Fibroblast of skin of scalp (primary cell): ENCODE results near the gene TOP3A.

Source experiments
- DNase-seq: peaks from one replicate; pipeline ENCODE4 v3.0.0-alpha.2; 2013

TOP3A gene

DNA sequence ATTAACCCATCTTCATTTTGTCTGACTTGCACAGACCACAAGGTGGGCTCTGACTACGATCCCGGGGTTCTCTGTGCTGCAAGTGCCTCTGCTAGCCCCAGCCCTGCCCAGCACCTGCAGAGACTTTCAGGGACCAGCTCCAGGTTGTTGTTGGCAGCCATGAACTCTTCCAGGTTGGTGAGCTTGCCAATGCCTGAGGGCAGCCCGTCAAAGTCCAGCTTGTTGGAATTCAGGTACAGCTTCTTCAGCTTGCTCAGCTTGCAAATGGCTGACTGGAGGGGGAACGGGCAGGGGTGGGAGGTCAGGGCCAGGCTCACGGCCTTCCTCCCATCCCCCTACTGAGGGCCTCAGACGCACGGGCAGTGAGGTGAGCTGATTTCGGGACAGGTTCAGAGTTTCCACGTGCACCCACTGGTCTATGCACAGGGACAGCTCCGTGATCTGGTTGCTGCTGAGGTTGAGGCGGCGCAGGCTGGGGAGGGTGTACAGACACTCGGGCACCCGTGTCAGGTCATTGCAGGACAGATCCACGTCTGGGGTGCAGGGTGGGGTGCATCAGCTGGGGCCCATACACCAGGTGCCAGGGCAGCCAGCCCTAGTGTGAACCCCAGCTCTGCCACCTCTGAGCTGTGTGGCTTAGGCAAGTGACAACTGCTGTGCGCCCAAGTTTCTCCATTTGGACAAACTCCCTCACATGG is 61.5 kb downstream of the TOP3A start:
- no peak for DNase-seq

DNA sequence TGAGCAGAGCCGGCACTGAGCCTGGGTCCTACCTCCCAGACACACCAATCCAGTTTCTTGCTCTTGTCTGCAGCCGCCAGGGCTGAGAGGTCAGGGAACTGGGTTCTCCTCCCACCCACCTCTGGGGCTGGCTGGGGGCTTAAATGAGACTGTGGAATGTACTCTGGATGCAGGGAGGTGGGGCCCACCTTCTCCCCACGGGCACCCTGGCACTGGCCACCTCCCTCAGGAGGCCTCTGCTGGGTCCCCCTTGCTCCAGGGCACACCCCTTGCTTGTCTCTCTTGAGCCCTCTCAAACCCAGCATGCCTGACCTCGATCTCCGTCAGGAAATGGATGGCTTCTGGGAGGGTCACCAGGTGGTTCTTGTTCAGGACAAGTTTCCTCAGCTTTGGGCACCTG is 62.6 kb downstream of the TOP3A start:
- DNase-seq = no peak

DNA sequence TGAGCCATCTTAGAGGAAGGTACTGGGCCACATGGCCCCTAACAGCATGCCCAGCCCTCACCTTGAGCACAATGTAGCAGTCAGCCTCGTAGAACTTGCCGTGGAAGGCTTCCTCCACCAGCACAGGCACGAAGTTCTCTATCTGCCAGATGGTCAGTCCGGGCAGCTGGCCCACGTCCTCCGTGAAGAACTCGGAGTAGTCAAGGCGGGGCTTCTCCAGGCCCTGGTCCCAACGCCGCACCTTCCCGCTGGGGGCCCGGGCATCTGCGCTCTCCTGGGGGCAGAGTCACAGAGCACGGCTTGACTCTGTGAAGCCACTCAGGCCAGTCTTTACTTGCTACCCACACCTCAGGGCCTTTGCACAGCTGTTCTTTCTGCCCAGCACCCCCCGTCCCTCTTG is 63.6 kb downstream of the TOP3A start:
- no peak for DNase-seq

DNA sequence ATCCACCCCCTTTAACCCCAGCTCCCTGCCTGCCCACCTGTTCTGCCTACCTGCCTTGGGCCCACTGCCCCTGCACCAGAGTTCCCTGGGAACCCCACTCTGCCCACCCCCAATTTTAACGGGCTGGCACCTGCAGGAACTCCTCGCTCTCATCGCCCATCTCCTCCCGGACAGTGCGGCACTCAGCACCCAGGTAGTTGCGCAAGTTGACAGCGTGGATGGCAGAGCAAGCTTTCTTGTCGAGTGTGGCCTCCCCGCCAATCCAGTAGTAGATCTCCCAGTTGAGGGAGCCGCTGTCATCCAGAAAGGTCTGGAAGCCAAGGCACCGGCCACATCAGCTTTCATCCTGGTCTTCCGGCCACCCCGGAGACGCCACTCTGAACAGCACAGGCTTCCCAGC is 64.1 kb downstream of the TOP3A start:
- DNase-seq = no peak

DNA sequence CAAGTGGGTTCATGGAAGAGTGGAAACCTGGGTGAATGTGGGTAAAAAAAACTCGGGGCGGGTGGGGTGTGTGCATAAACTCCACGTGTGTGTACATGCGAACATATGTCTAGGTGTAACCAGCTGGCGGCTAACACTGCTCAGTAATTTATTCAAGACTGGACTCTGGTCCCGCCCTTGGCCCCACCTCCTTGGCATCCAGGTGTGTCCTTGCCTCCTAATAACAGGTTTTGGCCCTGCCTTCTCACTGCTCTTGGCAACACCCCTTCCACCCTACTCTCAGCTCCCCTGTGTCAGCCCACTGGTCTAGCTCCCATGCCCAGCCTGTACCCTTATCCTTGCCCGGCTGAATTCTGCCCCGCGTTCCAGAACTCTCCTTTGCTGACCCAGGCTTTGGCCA is 64.5 kb downstream of the TOP3A start:
- no peak for DNase-seq

DNA sequence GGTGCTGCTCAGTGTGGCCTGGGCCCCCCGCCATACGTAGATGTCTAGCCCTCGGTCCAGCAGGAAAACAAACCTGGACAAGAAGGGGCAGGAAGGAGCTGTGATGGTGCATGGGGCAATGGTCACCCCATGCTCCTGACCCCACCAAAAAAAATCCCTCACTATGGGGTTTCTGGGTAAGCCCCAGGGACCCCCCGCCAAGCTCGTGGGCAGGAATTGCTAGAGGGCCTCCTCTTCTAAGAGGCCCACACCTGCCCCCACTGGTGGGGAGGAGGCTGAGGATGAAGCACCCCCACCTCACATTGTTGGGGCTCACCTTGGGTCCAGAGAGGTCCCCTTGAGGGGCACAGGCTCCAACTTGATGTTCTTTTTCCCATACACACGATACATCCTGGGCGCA is 66.0 kb downstream of the TOP3A start:
- no peak for DNase-seq

DNA sequence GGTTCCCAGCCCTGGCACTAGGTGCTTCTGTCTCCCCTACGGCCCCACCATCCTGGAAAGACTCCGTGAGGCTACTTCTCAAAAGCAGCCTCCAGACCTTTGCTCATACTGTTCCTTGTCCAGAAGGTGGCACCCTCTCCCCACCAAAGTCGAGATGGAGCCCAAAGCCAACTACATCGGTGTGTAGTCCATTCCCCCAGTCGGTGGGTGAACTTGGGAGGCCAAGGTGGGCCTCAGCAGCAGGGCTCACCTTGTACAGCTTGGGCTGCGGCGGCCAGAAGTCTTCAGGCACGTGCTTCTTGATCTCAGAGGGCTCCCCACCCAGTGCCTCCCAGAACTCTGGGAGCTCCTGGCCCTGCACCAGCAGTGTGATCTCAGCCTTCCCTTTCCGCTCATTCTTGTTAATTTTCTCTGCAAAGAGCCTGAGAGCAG is 66.5 kb downstream of the TOP3A start:
- peak; percentile 71 for DNase-seq

DNA sequence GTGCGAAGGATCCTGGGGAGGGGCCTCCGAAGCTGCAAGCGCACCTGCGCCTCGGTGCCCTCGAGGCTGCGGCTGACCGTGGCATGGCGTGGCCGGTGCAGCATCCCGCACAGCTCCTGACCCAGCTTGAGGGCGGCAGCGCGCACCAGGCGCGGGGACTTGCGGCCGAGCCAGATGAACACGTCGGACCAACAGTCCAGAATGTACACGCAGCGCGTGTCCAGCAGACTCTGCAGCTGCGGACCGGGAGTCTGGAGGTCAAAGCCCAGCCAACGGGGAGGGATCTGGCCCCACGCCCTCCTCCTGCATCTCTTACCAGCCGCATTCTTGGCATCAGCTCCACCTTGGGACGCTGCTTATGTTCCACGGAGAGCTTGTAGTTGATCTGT is 67.2 kb downstream of the TOP3A start:
- DNase-seq = no peak

DNA sequence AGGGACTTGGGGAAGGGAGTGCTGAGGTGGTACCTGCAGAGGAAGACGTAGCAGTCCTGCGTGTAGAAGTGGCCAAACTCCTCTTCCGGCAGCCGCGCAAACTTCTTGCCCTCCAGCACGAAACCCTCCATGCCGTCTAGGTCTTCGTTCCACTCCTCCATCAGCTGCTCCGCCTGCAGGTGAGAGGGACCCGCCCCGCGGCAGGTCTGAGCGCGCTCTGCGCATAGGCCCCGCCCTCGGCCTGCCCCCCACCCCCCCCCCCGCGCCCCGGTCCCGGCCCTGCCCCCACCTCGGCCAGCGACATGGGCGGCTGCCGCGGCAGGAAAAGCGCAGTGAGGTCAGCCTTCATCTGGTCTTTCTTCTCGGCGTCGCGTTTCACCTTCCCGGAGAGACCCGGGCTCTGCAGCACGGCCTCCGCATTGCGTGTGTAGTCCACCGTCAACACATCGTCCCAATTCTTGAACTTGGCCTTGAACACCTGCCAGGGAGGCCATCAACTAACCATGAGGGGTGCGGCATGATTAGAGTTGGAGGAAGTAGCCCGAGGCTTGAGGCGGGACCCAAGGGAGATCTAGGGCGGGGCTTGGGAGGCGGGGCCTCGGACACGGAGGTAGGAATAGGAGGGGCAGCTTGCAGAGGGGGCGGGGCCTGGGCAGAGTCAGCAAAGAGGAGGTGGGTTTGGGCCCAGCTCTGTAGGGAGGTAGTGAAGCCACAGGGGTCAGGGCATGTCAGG is 67.7 kb downstream of the TOP3A start:
- peak; percentile 32 for DNase-seq

DNA sequence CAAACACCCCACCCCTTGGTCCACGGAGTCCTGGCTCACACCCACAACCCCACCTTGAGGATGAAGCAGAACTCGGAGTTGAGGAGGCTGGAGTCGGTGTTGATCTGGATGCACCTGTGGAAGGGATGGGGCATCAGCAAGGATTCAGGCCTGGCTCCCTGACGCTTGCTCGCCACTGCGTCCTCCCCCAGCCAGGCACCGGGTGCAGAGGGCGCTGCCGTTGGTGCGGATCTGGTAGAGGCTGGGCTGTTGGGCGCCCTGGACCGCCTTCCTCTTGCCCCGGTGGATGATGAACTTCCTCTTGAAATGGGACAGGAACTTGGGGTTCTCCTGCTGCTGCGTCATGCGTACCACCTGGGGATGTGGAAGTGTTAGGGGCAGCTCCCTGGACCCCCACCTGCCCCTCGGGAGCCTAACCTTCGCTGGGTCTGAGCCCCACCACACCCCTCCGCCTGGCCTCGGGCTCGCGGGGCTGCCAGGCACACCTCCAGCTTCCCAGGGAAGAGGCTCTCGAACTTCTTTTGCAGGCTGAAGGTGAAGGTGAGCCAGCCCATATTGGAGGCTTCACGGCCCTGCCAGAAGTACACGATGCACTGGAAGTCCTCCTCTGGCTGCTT is 68.6 kb downstream of the TOP3A start:
- DNase-seq = no peak

DNA sequence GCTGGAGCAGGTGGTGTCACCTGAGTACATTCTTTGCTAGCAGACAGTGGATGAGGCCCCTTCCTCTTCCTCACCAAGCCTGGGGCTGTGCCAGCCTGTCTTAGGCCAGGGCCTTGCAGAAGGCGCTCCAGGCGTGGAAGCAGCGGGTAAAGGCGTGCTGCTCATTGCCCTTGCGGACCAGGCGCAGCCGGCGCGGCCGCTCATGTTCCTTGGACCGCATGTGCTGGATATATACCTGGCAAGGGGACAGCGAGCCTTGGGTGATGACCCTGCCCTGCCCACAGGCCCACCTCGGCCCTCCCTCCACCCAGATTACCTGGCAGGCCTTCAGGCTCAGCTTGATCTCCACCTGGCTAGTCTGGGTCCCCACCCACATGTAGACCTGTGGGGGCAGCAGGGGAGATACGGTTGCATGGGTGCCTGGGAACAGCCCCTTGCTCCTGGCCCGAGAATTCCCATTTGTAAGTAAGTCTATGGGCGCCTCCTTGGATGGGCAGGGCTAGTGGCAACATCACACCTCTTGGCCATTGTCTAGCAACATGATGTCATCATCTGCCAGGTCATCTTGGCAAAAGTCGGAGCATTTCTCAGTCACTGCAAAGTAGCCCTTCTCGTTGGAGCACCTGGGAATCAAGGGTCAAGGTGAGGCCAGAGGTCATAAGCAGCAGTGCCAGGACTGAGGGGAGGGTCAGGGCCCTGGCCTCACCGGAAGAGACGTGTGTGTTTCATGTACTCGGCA is 69.6 kb downstream of the TOP3A start:
- no peak for DNase-seq

DNA sequence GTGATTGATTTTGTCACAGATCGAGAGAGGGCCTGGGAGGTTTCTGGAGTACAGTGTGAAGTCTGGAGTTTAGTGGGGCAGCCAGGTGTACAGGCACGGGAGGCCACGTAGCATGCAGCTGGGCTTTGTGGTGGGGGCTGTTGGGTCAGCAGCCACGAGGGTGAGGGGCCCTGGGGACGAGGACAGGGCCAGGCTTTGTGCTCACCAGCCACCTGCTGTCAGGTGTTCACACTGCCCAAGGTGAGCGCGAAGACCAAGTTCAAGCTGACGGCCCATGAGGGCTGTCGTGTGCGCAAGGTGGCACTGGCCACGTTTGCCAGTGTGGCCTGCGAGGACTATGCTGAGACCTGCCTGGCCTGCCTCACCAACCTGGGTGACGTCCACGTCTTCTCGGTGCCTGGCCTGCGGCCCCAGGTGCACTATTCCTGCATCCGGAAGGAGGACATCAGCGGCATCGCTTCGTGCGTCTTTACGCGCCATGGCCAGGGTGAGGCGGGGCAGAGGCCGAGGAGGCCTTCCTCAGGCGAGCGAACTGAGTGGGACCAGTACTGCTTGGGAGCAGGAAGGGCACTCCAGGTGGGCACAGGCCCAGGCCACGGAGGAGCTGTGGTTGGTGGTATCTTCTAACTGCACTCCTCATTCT is 73.4 kb downstream of the TOP3A start:
- DNase-seq = no peak

DNA sequence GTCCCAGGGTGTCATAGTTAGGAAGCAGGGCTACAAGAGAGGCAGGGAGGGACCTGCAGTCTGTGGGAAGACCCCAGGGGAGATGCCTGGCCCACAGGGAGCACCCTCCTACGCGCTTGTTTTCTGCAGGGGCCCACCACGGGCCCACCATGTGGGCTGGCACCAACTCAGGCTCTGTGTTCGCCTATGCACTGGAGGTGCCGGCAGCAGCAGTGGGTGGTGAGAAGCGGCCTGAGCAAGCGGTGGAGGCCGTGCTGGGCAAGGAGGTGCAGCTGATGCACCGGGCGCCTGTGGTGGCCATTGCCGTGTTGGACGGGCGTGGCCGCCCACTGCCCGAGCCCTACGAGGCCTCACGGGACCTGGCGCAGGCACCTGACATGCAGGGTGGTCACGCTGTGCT is 74.3 kb downstream of the TOP3A start:
- DNase-seq = no peak

DNA sequence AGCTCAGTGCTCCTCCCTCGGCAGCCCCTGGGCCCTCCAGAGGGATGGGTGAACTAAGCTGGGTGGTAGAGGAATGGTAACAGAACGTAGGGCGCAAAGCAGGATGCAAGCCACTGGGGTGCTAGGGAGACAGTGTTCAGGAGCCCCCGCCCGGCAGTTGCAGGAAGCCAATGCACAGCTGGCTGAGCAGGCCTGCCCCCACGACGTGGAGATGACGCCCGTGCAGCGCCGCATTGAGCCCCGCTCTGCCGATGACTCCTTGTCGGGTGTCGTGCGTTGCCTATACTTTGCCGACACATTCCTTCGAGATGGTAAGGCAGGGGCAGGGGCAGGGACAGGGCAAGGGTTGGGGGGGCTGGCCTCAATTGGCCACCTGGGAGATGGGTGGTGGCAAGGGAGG is 76.5 kb downstream of the TOP3A start:
- no peak for DNase-seq

DNA sequence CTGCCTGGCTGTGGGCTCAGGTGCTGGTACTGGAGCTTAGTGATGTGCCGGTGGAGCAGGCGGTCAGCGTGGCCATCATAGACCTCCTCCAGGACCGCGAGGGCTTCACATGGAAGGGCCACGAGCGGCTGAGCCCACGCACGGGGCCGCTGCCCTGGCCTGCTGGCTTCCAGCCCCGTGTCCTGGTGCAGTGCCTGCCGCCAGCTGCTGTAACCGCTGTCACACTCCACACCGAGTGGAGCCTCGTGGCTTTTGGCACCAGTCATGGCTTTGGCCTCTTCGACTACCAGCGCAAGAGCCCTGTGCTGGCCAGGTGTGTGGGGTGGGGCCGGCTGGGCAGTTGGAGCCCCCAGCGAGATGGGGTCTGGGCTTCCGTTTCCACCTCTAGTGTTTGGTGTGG is 77.3 kb downstream of the TOP3A start:
- DNase-seq = no peak

DNA sequence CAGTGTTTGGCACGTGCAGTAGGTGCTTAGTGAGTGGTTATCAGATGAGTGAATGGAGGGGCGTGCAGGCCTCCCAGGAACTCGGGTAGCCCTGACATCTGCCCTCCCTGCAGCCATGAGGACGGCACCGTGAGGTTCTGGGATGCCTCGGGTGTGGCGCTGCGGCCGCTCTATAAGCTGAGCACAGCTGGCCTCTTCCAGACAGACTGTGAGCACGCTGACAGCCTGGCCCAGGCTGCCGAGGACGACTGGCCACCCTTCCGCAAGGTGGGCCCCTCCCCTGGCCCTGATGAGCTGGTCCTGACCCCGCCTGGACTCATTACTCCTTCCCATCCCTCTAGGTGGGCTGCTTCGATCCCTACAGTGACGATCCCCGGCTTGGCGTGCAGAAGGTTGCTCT is 78.3 kb downstream of the TOP3A start:
- no peak for DNase-seq

DNA sequence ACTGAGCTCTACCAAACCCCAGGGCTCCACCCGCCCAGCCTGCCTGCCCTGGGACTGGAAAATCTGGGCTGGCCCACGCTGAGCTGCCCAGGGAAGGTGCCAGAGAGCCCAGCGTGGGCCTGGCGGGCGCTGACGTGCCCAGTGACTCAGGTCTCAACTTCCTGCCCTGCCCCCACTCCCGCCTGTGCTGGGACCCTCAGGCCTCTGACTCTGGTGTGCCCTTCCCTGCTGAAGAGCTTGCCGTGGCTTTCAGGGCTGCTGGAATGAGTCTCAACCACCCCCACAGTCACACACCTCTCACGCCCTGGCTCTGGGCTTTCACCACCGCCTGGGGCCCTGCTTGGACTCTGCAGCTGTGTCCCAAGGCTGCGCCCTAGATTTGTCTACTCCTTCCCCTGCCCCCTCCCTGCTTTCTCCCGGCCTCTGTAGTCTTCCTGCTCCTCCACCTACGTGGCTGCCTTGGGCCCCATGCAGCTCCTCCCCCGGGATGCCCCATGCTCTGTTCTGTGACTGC is 79.0 kb downstream of the TOP3A start:
- DNase-seq = no peak

DNA sequence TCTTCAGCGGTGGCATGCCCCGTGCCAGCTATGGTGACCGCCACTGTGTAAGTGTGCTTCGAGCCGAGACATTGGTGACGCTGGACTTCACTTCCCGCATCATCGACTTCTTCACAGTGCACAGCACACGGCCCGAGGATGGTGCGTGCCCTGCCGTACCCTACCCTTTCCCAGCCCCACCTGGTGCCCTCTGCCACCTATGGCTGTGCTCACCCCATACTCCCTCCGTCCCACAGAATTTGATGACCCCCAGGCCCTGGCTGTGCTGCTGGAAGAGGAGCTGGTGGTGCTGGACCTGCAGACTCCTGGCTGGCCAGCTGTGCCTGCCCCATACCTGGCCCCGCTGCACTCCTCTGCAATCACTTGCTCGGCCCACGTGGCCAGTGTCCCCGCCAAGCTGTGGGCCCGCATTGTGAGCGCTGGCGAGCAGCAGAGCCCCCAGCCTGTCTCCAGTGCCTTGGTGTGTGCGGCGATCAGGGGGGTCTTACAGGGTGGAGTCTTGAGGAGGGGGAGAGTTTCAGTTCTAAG is 79.9 kb downstream of the TOP3A start:
- DNase-seq = no peak

DNA sequence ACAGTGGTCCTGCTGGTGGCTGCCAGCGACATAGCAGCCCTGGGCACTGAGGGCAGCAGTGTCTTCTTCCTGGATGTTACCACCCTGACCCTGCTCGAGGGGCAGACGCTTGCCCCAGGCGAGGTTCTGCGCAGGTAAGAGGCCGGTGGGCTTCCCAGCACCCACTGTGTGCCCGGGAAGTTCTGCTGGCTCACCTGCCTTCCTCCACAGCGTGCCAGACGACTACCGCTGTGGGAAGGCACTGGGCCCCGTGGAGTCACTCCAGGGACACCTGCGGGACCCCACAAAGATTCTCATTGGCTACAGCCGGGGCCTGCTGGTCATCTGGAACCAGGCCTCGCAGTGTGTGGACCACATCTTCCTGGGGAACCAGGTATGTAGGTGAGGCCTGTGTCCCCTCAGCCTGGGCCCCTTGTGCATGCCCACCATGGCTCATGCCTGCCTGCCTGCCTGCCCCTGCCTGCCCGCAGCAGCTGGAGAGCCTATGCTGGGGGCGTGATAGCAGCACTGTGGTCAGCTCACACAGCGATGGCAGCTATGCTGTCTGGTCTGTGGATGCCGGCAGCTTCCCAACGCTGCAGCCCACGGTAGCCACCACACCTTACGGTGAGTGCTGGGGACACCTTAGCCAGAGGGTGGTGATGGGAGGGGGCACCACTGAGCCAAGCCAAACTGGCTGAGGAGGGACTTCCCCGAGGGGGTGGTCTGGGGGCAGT is 80.8 kb downstream of the TOP3A start:
- no peak for DNase-seq

DNA sequence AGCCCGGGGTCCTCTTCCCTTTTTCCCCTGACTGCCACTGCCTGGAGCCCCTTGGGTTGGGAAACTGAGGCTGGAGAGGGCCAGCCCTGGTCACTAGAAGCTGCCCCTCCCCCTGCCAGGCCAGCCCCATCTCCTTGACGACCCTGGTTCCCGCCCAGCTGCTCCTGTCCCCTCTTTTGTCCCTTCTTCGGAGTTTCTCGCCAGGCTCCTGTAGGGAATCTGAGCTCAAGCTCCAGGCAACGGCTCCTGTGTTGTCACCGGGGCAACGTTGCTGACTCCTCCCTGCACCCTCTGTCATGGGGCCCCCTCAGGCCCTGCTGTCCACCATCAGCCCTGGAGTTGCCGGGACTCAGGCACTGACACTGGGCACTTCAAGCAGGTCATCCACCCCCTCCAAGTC is 83.6 kb downstream of the TOP3A start:
- no peak for DNase-seq

DNA sequence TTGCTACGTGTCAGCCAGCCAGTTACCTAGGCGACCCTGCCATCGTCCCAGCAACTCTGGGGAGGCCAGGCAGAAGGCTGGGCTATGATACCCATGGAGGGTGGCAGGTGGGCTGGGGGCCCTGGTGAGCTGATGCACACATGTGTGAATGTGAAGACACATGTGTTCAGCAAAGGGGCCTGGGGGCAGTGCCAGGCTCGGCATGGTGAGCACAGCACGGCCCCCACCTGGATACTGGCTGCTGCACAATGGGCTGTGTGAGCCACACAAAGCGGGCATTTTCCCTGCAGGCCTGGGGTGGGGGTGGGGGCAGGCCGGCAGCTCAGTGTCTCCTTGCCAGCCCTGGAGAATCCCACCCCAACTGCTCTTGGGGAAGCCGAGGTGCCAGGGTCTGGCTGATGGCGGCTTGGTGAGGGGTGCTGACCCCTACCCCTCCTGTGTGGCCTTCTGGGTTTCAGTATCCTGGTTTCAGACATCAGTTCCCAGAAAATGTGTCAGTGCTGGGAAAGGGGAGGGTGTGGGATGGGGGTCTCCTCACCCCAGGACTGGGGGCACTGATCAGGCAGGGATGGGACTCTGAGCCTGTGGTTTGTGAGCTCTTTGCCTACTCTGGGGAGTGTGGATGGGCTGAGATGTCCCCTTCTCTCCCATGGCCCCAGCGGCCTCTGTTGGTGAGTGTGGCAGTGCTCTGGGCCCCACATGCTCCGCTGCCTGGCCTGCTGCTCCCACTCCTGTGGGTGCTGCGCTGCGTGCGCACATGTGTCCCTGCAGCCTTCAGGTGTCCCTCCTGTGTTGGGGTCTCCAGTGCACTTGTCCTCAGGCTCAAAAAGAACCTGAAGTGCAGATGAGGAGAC is 84.3 kb downstream of the TOP3A start:
- no peak for DNase-seq
